ENCODE results near the gene THAP4.
"Not testable (repeated sequence)": the region's sequence is repeated elsewhere in the genome, so short reads cannot be mapped to it uniquely, and the experiment has no call there.

Gene THAP4

GRCh38 chr2:241577413-241578122 lies 59.4 kb downstream of the THAP4 start:
- DNase-seq = no peak

GRCh38 chr2:241576293-241576654 lies 60.7 kb downstream of the THAP4 start:
- DNase-seq = no peak

GRCh38 chr2:241575624-241576292 lies 61.2 kb downstream of the THAP4 start:
- DNase-seq = no peak

GRCh38 chr2:241574911-241575623 lies 61.9 kb downstream of the THAP4 start:
- no peak for DNase-seq

GRCh38 chr2:241573741-241574140 lies 63.2 kb downstream of the THAP4 start:
- no peak for DNase-seq

GRCh38 chr2:241572915-241573651 lies 63.9 kb downstream of the THAP4 start:
- DNase-seq = not testable (repeated sequence)

GRCh38 chr2:241571821-241572620 lies 64.9 kb downstream of the THAP4 start:
- no peak for DNase-seq

GRCh38 chr2:241570961-241571581 lies 65.9 kb downstream of the THAP4 start:
- DNase-seq = no peak

- DNase-seq = no peak
Measured at GRCh38 chr2:241569831-241570281, 67.1 kb downstream of the THAP4 start.

- no peak for DNase-seq
Measured at GRCh38 chr2:241568726-241569125, 68.2 kb downstream of the THAP4 start.

GRCh38 chr2:241567776-241568175 lies 69.2 kb downstream of the THAP4 start:
- DNase-seq = no peak

GRCh38 chr2:241567266-241567665 lies 69.7 kb downstream of the THAP4 start:
- DNase-seq = not testable (repeated sequence)

GRCh38 chr2:241566468-241566867 lies 70.5 kb downstream of the THAP4 start:
- no peak for DNase-seq

GRCh38 chr2:241566021-241566420 lies 70.9 kb downstream of the THAP4 start:
- not testable (repeated sequence) for DNase-seq

GRCh38 chr2:241565411-241565810 lies 71.5 kb downstream of the THAP4 start:
- no peak for DNase-seq

GRCh38 chr2:241564596-241565410 lies 72.2 kb downstream of the THAP4 start:
- no peak for DNase-seq

- DNase-seq = no peak
Measured at GRCh38 chr2:241563981-241564595, 72.9 kb downstream of the THAP4 start.

GRCh38 chr2:241563571-241563980 lies 73.4 kb downstream of the THAP4 start:
- DNase-seq = no peak

- no peak for DNase-seq
Measured at GRCh38 chr2:241563031-241563507, 73.9 kb downstream of the THAP4 start.

GRCh38 chr2:241562269-241562891 lies 74.6 kb downstream of the THAP4 start:
- DNase-seq = no peak
